HepG2 (cell line): ENCODE data around the gene IRF2. TPM values are rescaled to one million over a fixed set of nuclear protein-coding genes. Genes with fewer than 3 reads are reported as not detected.

Experiments
- ATAC-seq: fragments of 200-7000 bp; cut with Tn5 transposase; 3 replicates; pipeline ENCODE4 v1.9.1; 2020; ENCODE audit warnings: mild to moderate bottlenecking, moderate library complexity
- BruUV-seq: library from RNA; stranded (reverse); fragments of 400-500 nt; replicated peaks from 2 replicates; lab custom pipeline; 2021; lab: Mats Ljungman, UMichigan
- CTCF ChIA-PET: fragments of 300-600 bp; formaldehyde crosslinking; extraction: SDS; loops from one replicate; lab custom pipeline; 2021; ENCODE audit warnings: low total read pairs, inconsistent platforms, low intra/inter-chr PET ratio; lab: Yijun Ruan, JAX
- POLR2A ChIA-PET: fragments of 350-600 bp; sonication (Branson Sonifier 250); formaldehyde crosslinking; loops from one replicate; lab custom pipeline; 2020; ENCODE audit warnings: antibody characterized with exemption, inconsistent platforms; lab: Yijun Ruan, JAX
- DNase-seq: peaks from one replicate; pipeline ENCODE4 v3.0.0-alpha.2; 2015; ENCODE audit warnings: low spot score
- FAIRE-seq: peaks from 3 replicates; lab custom pipeline; 2011; peaks lifted over from hg19 to GRCh38; lab: Jason Lieb, UNC
- H2AFZ ChIP-seq: one replicate; pipeline ENCODE4 v1.6.1; 2011; ENCODE audit warnings: low read length, inconsistent platforms
- H3K27ac ChIP-seq: fragments of 300-600 bp; 3 replicates; pipeline ENCODE4 v1.8.0; 2011; ENCODE audit warnings: mixed run types, mild to moderate bottlenecking, mixed read lengths, low read length, inconsistent platforms; ENCODE audit not compliant: insufficient read depth; ENCODE audit errors: extremely low read length
- H3K27me3 ChIP-seq, 2 experiments: fragments of 200-600 bp in 1 of 2; 2 replicates in 1 of 2; 3 replicates in 1 of 2; pipeline versions ENCODE4 v1.6.0 to v1.8.0; 2011; ENCODE audit warnings: low read length in 2 of 2, mild to moderate bottlenecking in 2 of 2, moderate library complexity in 2 of 2, inconsistent platforms in 1 of 2; ENCODE audit not compliant: insufficient read depth in 2 of 2, control insufficient read depth in 1 of 2
- H3K36me3 ChIP-seq, 2 experiments: fragments of 200-600 bp in 1 of 2; replicated peaks in 1 of 2; 2 replicates in 1 of 2; 3 replicates in 1 of 2; pipeline versions ENCODE4 v1.5.1 to v1.8.0; 2011; ENCODE audit warnings: low read length in 2 of 2, inconsistent platforms in 1 of 2; ENCODE audit not compliant: insufficient read depth in 2 of 2, control insufficient read depth in 1 of 2
- H3K4me1 ChIP-seq: 2 replicates; pipeline ENCODE4 v1.5.1; 2012; ENCODE audit warnings: low read length, inconsistent platforms; ENCODE audit not compliant: insufficient read depth
- H3K4me2 ChIP-seq: 2 replicates; pipeline ENCODE4 v1.6.0; 2011; ENCODE audit warnings: low read depth, low read length, inconsistent platforms
- H3K4me3 ChIP-seq, 3 experiments: fragments of 200-600 bp in 1 of 3; sonication (generic), shearing (Covaris generic) in 1 of 3; replicated peaks in 1 of 3; 2 replicates each; pipeline ENCODE4 v1.5.1; 2011 to 2016; ENCODE audit warnings: low read length in 3 of 3, inconsistent platforms in 2 of 3, low read depth in 2 of 3, mild to moderate bottlenecking in 2 of 3, control low read depth in 1 of 3, mixed read lengths in 1 of 3; ENCODE audit not compliant: insufficient read depth in 1 of 3
- H3K79me2 ChIP-seq: one replicate; pipeline ENCODE4 v1.6.1; 2011; ENCODE audit warnings: low read length, inconsistent platforms; ENCODE audit not compliant: insufficient read depth
- H3K9ac ChIP-seq: 2 replicates; pipeline ENCODE4 v1.6.0; 2011; ENCODE audit warnings: mild to moderate bottlenecking, low read depth, low read length, inconsistent platforms; ENCODE audit not compliant: insufficient read depth
- H3K9me3 ChIP-seq: 2 replicates; pipeline ENCODE4 v1.5.1; 2012; ENCODE audit warnings: mild to moderate bottlenecking, low read length
- H4K20me1 ChIP-seq: 2 replicates; pipeline ENCODE4 v1.6.0; 2011; ENCODE audit warnings: inconsistent platforms, mild to moderate bottlenecking, low read length, moderate library complexity; ENCODE audit not compliant: insufficient read depth
- NR2F6 ChIP-seq, 2 experiments: IDR thresholded peaks; 2 replicates each; pipeline ENCODE4 v1.6.1; 2016; ENCODE audit warnings: antibody characterized with exemption in 1 of 2, mild to moderate bottlenecking in 1 of 2
- SMAD9 ChIP-seq: sonication (generic); formaldehyde crosslinking; IDR thresholded peaks from 2 replicates; pipeline ENCODE4 v1.5.1; 2020; ENCODE audit warnings: mild to moderate bottlenecking, missing genetic modification reagents
- THAP11 ChIP-seq: IDR thresholded peaks from 2 replicates; pipeline ENCODE4 v1.6.1; 2016; ENCODE audit warnings: missing biosample characterization, missing genetic modification reagents
- YEATS2 ChIP-seq: sonication (generic); formaldehyde crosslinking; IDR thresholded peaks from 2 replicates; pipeline ENCODE4 v1.4.0; 2020; ENCODE audit warnings: missing genetic modification reagents, borderline replicate concordance
- ZNF329 ChIP-seq: sonication (generic); formaldehyde crosslinking; IDR thresholded peaks from 2 replicates; pipeline ENCODE4 v1.9.0; 2021; ENCODE audit warnings: low read depth, mild to moderate bottlenecking, missing genetic modification reagents
- ZNF337 ChIP-seq: sonication (generic); formaldehyde crosslinking; IDR thresholded peaks from 2 replicates; pipeline ENCODE4 v1.5.1; 2020; ENCODE audit warnings: missing genetic modification reagents, low read depth, mild to moderate bottlenecking, borderline replicate concordance
- ZNF44 ChIP-seq: sonication (generic); formaldehyde crosslinking; IDR thresholded peaks from 2 replicates; pipeline ENCODE4 v1.5.1; 2020; ENCODE audit warnings: mild to moderate bottlenecking, missing genetic modification reagents
- ZNF674 ChIP-seq: sonication (generic); formaldehyde crosslinking; IDR thresholded peaks from 2 replicates; pipeline ENCODE4 v1.5.0; 2020; ENCODE audit warnings: low read depth, mild to moderate bottlenecking, missing genetic modification reagents
- ZNF7 ChIP-seq: IDR thresholded peaks from 2 replicates; pipeline ENCODE4 v1.6.1; 2016; ENCODE audit warnings: missing biosample characterization, missing genetic modification reagents
- WGBS: methylation state at CpG from one replicate; pipeline ENCODE4 v1.1.6; 2017; ENCODE audit warnings: low lambda C conversion rate; 5-methylcytosine and 5-hydroxymethylcytosine counted together
- in situ Hi-C: cut with HindIII; loops from 2 replicates; pipeline ENCODE4 v1.10.0; 2017; ENCODE audit warnings: low pct_unique_long_range_greater_than_20kb; ENCODE audit not compliant: extremely low pct_ligation_motif_present
- intact Hi-C: fragments of 100-400 bp; cut with micrococcal nuclease; formaldehyde crosslinking; loops from one replicate; pipeline ENCODE4 v1.10.0; 2022; ENCODE audit not compliant: unreplicated experiment
- polyA plus RNA-seq, 8 experiments: library from polyadenylated mRNA; depleted of rRNA in 3 of 8; stranded (reverse) in 7 of 8; unstranded in 1 of 8; fragments of >200 nt; fragmentation: Illumina TruSeq in 4 of 8; extraction: Trizol in 4 of 8; gene quantifications; 2 replicates each; pipeline versions ENCODE4 v1.2.1 to v1.2.3, GENCODE V29; 2011 to 2016; ENCODE audit warnings: low read depth in 4 of 8, missing spikeins in 1 of 8, mixed read lengths in 1 of 8; ENCODE audit not compliant: insufficient read depth in 1 of 8
- total RNA-seq, 5 experiments: library from RNA; depleted of rRNA; stranded (reverse); fragments of >200 nt; fragmentation: Illumina TruSeq; extraction: Trizol; gene quantifications; 2 replicates each; pipeline ENCODE4 v1.2.3, GENCODE V29; 2016; ENCODE audit warnings: low read depth in 1 of 5
- TF ChIP-seq, protein P1 (sequence below): fragments of 450-650 bp; IDR thresholded peaks from 2 replicates; pipeline ENCODE4 v1.6.1; 2016
- TF ChIP-seq, protein P2 (sequence below): sonication (generic); formaldehyde crosslinking; IDR thresholded peaks from 2 replicates; pipeline ENCODE4 v1.4.0; 2020; ENCODE audit warnings: mild to moderate bottlenecking, missing genetic modification reagents
- TF ChIP-seq, protein P3 (sequence below): sonication (generic); formaldehyde crosslinking; IDR thresholded peaks from 2 replicates; pipeline ENCODE4 v1.4.0; 2020; ENCODE audit warnings: missing genetic modification reagents, borderline replicate concordance

Gene IRF2
- total and polyA plus RNA-seq, 2 of the 13 experiments (the other 11 are each of a cell fraction or from before 2014, with no cell fraction given): 15.5 to 28.8 TPM

DNA sequence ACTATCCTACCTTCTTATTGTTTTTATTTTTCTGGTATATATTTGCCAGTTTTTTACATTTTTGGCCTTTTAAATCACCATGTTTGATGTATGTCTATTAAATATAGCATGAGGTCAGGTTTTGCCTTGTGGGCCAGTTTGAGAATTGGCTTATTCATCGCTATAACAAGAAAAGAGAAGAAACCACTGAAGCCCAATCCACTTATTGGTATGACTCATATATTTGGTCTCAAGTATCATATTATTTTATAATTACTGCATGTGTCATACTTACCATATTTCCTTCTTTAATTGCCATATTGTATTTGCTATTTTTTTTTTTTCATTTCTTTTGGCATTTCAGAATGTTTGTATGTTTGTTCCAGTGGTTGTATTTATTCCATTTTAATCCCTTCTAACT lies 99.3 kb downstream of the IRF2 start:
- 100% methylated on average over 1 of the region's 1 CpG for WGBS
- no peak overlapping the region for H3K4me3 ChIP-seq
- ATAC-seq: no peak
- H3K36me3 ChIP-seq: no peaks in the 10 kb centered on the region
- H3K4me2 ChIP-seq: no peak overlapping the region
- no peak overlapping the region for H2AFZ ChIP-seq
- no TSS peak for BruUV-seq
- no peak for FAIRE-seq
- in situ Hi-C loops (no loop called here), intact Hi-C loops (no loop called here)
- H3K27ac ChIP-seq: no peak overlapping the region
- no peaks in the 10 kb centered on the region for H3K27me3 ChIP-seq
- no peak overlapping the region for H3K9ac ChIP-seq
- ChIA-PET CTCF (no interaction called here), POLR2A (no interaction called here)
- H4K20me1 ChIP-seq: no peaks in the 10 kb centered on the region
- H3K9me3 ChIP-seq: no peaks in the 10 kb centered on the region; the same call in 1 of the 2 replicates
- no peak for DNase-seq
- H3K4me1 ChIP-seq: 0 out of 2 replicates have a peak, but pooled peaks cover 10% of the 10 kb centered on the region
- no peak for TF ChIP-seq ZNF7 (CRISPR knock-in tag)
- no peaks in the 10 kb centered on the region for H3K79me2 ChIP-seq

DNA sequence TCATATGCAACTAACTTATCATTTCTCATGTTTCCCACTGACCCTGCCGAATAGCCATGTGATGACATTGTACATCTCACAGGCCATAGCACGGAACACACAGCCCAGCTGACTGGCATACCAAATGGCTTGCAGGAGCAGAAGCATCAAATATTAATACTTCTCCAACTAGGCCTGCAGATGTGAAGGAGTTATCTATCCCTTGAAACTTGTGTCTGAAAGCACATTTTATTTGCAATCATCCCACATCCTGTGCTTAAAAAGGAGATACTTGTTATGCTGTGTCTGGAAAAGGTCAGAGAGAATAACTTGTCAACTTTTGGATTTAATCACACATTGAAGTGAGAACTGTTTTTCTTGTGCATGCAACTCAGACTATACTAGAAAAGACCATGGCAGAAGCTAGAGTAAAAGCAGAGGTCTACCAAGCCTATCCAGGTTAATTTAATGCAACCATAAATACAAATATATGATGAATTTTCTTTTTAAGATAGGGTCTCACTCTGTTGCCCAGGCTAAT lies 100.4 kb downstream of the IRF2 start:
- no peak overlapping the region for H3K9ac ChIP-seq
- WGBS: 81% methylated on average over 2 of the region's 2 CpGs
- BruUV-seq: no TSS peak
- H3K4me3 ChIP-seq: no peak overlapping the region
- no peaks in the 10 kb centered on the region for H3K79me2 ChIP-seq
- H3K27ac ChIP-seq: no peak overlapping the region
- CTCF ChIA-PET: no interaction called here
- H3K27me3 ChIP-seq: no peaks in the 10 kb centered on the region
- H3K36me3 ChIP-seq: no peaks in the 10 kb centered on the region
- FAIRE-seq (no peak), ATAC-seq (no peak), DNase-seq (no peak)
- intact Hi-C loops (no loop called here), in situ Hi-C loops (no loop called here)
- no peak overlapping the region for H2AFZ ChIP-seq
- no peak overlapping the region for H3K4me2 ChIP-seq
- H3K4me1 ChIP-seq: 0 out of 2 replicates have a peak, but pooled peaks cover 10% of the 10 kb centered on the region
- POLR2A ChIA-PET: no interaction called here
- H3K9me3 ChIP-seq: no peaks in the 10 kb centered on the region; the same call in 1 of the 2 replicates
- no peaks in the 10 kb centered on the region for H4K20me1 ChIP-seq
- TF ChIP-seq YEATS2 (CRISPR knock-in tag) (no peak), SMAD9 (CRISPR knock-in tag) (no peak), ZNF44 (no peak), THAP11 (CRISPR knock-in tag) (no peak), ZNF674 (CRISPR knock-in tag) (no peak), ZNF337 (CRISPR knock-in tag) (no peak), NR2F6 (IDR thresholded peaks at IDR 0.05) (no peak), NR2F6 (CRISPR knock-in tag; IDR thresholded peaks at IDR 0.05) (no peak), ZNF329 (CRISPR knock-in tag) (no peak)
- TF ChIP-seq, protein P1, sequence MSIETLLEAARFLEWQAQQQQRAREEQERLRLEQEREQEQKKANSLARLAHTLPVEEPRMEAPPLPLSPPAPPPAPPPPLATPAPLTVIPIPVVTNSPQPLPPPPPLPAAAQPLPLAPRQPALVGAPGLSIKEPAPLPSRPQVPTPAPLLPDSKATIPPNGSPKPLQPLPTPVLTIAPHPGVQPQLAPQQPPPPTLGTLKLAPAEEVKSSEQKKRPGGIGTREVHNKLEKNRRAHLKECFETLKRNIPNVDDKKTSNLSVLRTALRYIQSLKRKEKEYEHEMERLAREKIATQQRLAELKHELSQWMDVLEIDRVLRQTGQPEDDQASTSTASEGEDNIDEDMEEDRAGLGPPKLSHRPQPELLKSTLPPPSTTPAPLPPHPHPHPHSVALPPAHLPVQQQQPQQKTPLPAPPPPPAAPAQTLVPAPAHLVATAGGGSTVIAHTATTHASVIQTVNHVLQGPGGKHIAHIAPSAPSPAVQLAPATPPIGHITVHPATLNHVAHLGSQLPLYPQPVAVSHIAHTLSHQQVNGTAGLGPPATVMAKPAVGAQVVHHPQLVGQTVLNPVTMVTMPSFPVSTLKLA: no peak
- TF ChIP-seq, protein P2, sequence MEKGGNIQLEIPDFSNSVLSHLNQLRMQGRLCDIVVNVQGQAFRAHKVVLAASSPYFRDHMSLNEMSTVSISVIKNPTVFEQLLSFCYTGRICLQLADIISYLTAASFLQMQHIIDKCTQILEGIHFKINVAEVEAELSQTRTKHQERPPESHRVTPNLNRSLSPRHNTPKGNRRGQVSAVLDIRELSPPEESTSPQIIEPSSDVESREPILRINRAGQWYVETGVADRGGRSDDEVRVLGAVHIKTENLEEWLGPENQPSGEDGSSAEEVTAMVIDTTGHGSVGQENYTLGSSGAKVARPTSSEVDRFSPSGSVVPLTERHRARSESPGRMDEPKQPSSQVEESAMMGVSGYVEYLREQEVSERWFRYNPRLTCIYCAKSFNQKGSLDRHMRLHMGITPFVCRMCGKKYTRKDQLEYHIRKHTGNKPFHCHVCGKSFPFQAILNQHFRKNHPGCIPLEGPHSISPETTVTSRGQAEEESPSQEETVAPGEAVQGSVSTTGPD (CRISPR knock-in tag): no peak
- TF ChIP-seq, protein P3, sequence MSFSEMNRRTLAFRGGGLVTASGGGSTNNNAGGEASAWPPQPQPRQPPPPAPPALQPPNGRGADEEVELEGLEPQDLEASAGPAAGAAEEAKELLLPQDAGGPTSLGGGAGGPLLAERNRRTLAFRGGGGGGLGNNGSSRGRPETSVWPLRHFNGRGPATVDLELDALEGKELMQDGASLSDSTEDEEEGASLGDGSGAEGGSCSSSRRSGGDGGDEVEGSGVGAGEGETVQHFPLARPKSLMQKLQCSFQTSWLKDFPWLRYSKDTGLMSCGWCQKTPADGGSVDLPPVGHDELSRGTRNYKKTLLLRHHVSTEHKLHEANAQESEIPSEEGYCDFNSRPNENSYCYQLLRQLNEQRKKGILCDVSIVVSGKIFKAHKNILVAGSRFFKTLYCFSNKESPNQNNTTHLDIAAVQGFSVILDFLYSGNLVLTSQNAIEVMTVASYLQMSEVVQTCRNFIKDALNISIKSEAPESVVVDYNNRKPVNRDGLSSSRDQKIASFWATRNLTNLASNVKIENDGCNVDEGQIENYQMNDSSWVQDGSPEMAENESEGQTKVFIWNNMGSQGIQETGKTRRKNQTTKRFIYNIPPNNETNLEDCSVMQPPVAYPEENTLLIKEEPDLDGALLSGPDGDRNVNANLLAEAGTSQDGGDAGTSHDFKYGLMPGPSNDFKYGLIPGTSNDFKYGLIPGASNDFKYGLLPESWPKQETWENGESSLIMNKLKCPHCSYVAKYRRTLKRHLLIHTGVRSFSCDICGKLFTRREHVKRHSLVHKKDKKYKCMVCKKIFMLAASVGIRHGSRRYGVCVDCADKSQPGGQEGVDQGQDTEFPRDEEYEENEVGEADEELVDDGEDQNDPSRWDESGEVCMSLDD: no peak
